HG02610 (cell line): ENCODE data around the gene DNAJC16.
"Not testable (repeated sequence)": the region's sequence is repeated elsewhere in the genome, so short reads cannot be mapped to it uniquely, and the experiment has no call there.

Source experiments
- ATAC-seq: cut with Tn5 transposase; IDR thresholded peaks from one replicate; pipeline ENCODE4 v1.9.1; 2021; ENCODE audit warnings: mild to moderate bottlenecking, moderate library complexity; ENCODE audit not compliant: unreplicated experiment

The DNAJC16 gene

DNA sequence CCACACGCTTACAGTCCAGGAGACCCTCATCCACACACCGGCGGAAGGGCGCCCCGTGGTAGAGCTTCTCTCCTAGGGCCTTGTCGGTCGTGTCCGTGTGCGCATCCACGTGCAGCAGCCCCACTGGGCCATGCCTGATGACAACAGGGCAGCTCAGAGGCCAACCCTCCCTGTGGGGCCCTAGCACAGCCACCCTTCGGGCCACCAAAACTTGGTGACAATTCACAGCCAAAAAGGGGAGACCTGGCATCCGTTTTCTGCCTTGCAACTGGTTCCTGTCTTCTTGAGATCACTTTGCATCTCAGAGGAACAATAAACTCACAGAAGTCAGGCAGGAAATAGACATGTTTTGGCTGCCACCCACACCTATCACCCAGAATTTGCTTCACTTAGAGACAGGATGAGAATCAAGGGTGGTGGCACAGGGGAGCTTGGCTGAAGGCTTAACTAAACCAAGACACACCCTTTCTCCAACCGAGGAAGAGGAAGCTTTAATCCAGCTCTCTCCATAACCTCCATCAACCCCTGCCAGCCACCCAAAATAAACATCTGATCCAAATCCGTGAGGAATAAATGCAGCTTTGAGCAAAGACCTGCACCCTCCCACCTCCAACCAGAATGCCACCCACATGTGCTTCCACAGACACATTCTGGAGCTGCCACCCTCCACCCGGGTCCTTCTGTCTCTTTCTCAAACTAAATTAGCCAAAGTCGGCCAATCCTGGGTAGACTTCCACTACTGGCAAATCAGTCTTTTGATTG is 52.5 kb downstream of the DNAJC16 start:
- no peak for ATAC-seq

DNA sequence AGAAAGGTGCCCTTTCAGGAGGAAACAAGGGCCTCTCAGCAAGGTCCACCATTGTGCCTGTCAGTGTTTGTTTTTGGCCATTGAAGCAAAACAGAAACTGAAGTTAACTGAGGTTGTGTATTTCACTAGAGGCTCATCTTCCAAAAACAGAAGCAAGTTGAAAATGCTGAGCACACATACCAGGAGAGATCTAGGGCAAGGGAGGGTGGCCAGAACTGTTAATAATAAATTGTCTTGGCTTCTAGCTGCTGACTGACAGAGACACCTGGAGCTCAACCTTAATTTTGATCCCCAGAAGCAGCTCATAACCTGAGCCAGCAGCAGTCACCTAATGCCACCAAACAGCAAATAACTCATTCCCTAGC is 53.0 kb downstream of the DNAJC16 start:
- no peak for ATAC-seq

DNA sequence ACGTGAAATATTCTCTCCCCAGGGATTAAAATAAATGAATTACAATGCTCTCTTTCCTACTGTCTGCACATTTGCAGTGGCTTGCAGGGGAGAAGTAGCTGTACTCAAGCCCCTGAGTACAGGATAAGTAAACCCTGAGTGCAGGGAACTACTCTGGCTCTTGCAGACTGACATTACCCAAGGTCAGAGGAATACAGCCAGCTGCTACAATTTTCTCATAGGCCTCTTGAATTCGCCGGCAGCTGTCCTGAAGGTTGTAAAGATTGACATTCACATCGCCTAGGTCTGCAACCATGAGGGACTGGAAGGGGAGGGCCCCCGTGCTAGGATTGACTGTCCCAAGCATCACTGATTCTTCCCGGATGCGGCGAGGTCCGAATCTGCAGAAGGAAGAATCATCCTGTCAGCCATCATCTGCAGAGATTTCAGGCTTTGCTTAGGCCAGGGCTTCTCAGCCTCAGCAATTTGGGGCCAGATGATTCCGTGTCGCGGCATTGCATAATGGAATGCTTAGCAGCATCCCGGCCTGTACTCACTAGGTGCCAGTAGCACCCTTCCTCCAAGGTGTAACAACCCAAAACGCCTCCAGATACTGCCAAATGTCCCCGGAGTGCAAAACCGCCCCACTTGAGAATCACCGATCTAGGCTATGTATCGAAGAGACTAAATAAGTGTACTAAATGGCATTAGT is 56.5 kb downstream of the DNAJC16 start:
- ATAC-seq, result no peak

DNA sequence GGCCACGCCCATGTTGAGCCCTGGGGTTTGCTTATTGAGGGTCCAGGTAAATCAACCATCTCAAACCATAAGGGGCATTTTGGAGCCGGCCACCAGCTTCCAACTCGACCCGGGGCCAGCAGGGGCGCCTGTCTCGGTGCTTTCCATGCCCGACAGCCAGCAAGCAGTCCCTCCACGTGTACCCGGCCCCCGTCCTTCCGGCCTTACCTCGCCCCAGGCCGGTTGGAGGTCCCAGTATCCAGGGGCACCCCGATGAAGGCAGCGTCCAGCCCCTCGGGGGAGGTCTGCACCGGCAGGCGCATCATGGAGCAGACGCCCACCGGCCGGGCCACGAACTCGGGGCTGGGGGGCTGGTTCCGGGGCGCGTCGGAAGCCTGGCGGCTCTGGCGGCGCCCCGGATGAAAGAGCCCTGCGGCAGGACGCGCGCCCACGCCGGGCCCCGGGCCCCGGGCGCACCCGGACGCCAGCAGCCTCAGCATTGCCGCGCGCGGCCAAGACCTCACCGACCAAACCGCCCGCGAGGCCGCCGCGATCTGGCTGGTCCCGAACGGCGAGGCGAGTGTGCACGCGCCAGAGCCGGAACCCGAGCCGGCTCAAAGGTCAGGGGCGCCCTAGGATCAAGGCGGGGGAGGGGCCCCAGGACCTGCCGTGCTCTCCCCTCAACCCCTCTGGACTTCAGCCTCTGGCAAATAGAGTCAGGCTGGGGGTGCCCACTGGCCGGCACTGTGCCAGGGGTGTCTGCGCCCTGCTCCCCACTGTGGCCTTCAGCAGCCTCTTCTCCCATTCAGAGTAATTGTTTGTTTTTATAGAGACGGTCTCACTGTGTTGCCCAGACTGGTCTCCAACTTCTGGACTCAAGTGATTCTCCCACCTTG is 58.1 kb downstream of the DNAJC16 start, which contains the start of gene AGMAT:
AGMAT (minus strand) TSS at position 563 of the 875 bp plus-strand sequence; CDS start at position 479, 84 bp downstream.
- no peak for ATAC-seq

DNA sequence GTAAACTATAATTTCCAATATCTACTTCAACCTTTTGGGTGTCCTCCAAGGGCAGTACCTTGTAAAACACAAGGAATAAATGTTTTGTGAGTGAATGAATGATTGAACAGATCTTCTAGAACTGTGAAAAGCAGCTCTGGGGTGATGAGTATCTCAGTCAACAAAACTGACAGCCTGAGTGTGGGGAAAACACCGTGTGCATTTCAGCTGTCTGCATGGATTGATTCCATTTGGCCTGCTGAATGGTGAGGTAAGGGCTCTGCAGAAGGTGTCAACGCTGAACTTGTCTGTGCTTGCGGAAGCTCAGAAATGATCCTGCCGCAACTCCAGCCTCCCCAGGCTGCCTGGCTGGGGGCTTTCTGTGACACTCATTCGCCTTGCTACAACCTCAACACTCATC is 65.6 kb downstream of the DNAJC16 start:
- ATAC-seq, result no peak

DNA sequence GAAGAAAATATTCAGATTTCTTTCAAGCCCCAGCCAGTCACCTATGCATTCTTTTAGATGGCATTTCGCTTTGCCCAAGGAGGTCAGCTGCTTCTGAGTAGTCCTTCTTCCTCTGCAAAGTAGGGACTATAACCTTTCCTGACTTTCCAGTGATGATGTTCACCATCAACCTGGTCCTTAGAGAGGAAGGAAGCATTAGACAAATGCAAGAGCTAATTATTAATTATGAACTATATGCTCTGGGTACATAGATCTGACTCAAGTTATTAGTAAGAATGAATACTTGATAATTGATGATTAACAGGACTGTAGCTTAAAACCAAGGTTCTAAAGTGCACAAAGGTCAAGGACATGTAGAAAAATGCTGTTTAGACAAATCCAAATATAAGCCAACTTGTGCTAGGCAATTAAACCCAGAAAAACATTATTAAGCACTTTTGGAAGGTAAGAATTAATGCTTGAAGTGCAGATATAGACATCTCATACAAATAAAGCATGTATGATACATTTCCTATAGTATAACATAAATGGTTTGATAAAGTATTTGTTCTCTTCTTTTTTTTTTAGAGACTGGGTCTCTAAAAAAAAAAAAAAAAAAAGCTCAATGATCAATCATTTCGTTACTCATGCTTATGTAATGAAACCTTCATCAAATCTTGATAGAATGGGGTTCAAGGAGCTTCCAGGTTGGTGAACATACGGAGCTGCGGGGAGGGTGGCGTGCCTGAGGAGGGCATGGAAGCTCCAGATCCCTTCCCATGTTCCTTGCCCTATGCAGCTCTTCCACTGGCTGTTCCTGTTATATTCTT is 69.4 kb downstream of the DNAJC16 start:
- ATAC-seq, result no peak

DNA sequence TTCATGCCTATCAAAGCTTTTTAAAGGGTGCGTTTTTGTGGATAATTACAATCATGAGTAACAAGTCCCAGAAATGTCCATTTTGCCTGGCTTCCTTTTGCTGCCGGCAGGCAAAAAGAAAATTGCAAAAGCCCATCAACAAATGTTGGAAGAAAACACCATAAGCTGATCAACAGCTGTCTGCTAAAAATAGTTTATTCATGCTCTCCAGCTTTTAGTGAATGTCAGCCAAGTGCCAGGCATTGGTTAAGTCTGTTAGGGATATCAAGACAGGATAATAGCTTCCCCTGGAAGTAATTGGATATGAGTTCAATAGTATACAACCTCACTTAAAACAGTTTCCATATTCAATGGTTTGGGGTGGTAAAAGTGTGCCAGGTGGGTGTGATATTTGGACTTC is 71.8 kb downstream of the DNAJC16 start:
- no peak for ATAC-seq

DNA sequence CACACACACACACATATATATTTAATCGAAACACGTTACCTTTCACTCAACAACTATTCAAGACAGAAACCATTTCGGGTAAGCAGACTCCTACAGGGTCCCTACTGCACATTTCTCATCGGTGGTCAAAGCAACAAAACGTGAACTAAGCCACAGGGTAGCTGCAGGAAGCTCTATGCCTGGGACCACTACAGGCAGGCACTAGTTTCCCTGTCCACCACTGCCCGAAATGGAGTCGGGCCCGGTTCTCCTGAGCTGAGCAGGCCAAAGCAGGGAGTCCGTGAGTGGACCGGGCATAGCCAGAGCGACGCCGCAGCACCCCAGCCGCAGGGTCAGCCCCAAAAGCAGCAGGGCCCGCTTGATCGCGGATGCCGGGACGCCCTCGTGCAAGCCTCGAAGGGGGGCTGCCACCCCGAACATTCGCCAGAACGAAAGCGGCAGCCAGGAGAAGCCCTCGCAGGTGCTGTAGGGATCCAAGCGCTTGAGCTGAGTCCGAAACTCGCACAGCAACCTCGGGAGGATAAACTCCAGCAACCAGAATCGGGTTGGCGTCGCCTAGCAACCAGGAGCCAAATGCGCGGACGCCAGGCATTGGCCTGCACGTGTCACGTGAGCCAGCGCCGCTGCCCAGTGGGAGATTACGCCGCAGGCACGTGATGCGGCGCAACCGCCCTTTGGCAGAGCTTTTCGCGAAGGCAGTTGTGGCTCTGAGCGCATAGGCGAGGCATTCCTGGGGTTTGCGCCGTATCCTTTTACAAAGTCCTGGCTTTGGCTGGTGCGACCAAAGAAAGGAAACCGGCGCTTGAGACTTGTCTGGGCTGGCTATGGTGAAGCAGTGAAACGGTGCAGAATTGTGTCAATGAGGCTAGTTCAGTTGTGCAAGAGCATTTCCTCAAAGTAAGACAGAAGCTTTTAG is 76.7 kb downstream of the DNAJC16 start:
- ATAC-seq, result peak; percentile 89

DNA sequence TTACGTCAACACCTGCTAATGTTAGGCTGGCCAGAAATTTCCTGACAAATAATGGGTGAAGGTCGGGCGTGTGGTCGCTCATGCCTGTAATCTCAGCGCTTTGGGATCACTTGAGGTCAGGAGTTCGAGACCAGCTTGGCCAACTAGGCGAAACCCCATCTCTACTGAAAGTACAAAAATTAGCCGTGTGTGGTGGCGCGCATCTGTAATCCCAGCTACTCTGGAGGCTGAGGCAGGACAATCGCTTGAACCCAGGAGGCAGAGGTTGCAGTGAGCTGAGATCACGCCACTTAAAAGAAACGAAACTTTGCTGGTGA is 77.3 kb downstream of the DNAJC16 start:
- ATAC-seq, result not testable (repeated sequence)

DNA sequence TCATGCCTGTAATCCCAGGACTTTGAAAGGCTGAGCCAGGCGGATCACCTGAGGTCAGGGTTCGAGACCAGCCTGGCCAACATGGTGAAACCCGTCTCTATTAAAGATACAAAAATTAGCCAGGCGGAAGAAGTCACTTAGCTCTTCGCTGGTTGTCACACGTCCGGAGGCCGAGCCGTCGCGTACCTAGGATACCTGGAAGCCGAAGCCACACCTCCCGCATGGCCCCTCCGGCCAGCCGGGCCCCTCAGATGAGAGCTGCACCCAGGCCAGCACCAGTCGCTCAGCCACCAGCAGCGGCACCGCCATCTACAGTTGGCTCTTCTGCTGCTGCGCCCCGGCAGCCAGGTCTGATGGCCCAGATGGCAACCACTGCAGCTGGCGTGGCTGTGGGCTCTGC is 77.8 kb downstream of the DNAJC16 start:
- not testable (repeated sequence) for ATAC-seq

DNA sequence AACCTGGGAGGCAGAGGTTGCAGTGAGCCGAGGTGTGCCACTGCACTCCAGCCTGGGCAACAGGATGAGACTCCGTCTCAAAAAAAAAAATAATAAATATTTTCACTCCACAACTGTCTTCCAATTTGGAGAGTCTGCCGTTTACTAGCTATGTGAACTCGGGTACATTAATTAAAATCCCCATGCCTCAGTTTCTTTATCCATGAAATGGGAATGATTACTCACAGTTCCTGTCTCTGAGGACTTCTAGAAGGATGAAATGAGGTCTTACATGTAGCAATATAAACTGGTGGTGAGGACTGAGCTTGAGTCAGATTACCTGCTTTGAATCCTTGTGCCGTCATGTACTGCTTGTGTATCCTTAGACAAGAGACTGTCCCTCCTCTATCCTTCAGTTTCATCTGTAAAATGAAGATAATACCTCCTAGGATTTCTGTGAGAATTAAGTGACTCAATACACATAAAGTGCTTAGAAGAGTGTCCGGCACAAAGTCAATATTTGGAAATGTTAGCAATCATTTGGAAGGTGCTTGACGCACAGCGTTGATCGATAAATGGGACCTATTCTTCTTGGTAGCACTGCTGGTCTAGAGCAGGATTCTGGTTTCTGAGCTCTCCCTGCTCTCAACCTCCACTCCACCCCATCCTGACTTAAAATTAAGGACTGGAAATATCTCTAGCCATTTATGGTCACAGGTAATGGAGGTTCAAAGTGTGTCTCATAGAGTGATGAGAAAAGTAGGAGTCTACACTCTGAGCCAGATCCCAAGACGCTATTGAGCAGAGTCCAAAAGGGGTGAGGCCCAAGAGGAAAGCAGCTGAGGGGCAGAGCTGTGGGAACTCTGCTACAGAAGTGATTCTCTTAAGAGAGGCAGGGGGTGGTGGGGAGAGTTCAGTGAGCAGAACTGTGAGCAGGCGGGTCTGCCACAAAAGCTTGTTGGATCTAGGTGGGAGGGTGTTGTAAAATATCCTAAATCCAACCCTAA is 79.0 kb downstream of the DNAJC16 start:
- no peak for ATAC-seq

DNA sequence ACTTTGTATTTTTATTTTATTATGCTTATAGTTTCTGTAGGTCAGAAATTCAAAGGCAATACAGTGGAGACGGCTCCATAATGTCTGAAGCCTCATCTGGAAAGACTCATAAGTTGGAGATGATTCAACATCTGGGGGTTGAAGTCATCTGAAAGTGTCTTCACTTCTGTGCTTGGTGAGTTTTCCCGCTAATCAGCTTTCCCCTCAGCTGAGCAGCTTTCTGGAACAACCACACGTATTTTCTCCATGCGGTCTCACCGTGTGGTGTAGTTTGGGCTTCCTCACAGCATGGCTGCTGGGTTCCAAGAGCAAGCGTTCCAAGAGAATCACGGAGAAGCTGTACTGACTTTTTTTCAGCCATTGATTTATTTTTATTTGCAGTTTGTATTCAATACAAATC is 83.0 kb downstream of the DNAJC16 start:
- ATAC-seq, result no peak

DNA sequence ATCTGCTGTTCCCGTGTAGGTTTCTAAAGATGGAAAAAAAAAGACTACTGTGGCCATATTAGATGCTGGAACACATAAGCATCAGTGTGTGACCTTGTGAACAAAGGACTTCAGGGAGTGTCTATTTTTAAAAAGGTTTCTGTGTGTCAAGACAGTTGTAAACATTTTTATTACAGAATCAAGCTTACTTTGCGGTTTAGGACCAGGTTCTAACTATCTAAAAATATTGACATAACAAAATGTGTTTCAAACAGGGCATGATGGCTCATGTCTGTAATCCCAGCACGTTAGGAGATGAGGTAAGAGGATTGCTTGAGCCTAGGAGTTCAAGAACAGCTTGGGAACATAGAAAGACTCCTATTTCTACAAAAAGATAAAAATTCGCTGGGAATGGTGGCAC is 83.5 kb downstream of the DNAJC16 start:
- ATAC-seq, result no peak

DNA sequence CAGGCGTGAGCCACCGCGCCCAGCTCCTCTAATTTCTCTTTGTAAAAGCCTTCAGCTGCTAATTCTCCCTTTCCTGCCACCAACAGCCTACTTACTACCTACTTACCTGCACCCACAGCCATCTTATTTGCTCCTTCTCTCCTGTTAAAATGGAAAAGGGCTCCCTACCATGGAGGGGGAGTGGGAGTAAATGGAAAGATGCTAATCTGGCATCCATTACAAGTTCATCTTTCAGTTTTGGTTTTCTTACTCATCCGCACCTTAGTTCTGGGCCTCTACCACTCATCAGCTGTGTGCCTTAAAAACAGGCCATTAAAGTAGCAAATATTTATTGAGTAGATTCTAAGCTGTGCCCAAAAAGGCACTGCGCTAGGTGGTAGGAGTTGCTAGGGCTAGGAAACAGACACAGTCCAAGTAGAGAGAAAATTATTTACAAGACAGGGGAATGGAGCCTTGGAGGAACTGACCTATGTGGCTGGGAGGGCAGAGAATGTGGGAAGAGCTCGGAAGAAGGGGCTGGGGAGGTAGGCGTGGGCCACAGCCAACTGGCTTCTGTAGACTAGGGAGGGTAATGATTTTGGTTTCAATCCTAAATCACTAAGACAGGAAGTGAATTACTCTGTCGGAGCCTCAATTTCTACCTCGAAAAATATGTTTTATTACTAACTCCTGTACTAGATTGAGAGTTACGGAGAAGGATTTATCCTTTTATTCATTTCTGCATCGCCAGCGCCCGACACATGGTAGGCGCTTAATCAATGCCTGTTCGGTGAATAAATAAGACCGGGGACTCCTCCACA is 89.9 kb downstream of the DNAJC16 start:
- no peak for ATAC-seq

DNA sequence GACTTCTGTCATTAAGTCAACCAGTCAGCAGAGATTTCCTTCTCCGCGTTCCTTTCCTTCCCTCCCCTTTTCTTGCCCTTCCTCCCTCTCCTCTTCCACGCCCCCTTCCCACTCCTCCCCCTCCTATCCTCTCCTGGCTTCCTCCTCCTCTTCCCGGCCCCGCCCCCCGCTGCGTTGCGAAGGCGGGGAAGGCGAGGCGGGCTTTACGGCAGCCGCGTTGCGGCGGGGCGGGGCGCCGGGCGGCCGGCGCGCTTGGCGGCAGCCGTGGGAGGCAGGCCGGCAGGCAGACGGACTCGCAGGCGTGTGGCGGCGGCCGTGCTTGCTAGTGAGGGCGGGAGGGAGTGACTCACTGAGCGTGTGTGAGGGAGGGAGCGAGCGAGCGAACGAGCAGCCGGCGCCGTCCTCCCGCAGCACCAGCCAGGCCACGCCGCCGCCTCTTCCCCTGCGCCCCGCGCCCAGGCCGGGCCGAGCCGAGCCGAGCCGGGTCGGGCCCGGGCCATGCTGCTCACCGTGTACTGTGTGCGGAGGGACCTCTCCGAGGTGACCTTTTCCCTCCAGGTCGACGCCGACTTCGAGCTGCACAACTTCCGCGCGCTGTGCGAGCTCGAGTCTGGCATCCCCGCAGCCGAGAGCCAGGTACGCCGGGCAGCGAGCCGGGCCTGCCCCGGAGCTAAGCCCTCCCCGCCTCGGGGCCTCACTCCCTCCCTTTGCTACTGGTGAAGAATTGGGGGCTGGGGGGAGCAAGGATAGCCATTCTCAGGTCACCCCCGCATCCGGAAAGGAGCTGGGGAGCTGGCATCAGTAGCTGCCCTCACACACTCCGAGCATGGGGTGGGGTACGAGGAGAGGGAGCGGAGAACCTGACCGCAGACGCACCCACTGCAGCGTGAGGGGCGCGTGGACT is 90.8 kb downstream of the DNAJC16 start, which contains the start of gene DDI2:
DDI2 (plus strand) TSS at position 286 of the 904 bp plus-strand sequence; CDS start at position 499, 213 bp downstream.
- peak; percentile 79 for ATAC-seq

DNA sequence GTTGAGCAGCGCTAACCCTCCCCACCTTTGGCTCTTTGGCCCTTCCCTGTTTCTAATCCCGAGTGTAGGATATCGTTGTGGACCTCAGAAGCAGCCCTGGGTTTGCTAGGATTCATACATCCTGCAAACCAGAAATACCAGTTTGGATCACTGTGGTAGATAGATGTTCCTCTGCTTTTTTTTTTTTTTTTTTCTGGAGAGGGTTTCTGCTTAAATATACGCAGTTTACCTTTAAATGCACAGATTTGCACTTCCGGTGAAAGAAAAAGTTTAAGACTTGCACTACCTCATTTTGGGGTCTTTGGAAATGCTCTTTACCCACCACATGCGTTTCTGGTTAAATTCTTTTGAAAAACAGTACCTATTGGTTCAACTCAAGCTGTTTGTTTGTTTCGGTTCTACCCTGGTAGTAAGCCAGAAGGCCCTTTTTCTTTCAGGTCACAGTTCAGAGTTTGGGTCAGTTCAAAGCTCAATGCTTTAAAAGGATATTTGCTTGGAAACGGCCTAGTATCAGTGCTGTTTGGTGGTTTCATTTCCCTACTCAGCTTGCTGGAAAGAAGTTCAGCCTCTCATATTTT is 91.5 kb downstream of the DNAJC16 start:
- no peak for ATAC-seq
